Iris pigment epithelial cell (primary cell): ENCODE results near the gene EIF3B.
"Not testable (repeated sequence)": the region's sequence is repeated elsewhere in the genome, so short reads cannot be mapped to it uniquely, and the experiment has no call there.

Source experiments
- DNase-seq: peaks from one replicate; pipeline ENCODE4 v3.0.0-alpha.2; 2011; ENCODE audit warnings: low read depth

Gene EIF3B

GRCh38 chr7:2403014-2403717, 48.5 kb downstream of the EIF3B start, which contains the start of gene CHST12:
Gene CHST12, plus strand, starts transcription at chr7:2403611. Its CDS starts 29,029 bp downstream, at chr7:2432640.
- DNase-seq, result peak; percentile 91

- no peak for DNase-seq
Measured at GRCh38 chr7:2403718-2404648, 49.4 kb downstream of the EIF3B start.

GRCh38 chr7:2404714-2405119, 50.1 kb downstream of the EIF3B start:
- DNase-seq, result no peak

GRCh38 chr7:2405201-2405600, 50.6 kb downstream of the EIF3B start:
- no peak for DNase-seq

- no peak for DNase-seq
Measured at GRCh38 chr7:2405601-2406345, 51.1 kb downstream of the EIF3B start.

- no peak for DNase-seq
Measured at GRCh38 chr7:2409745-2410414, 55.3 kb downstream of the EIF3B start.

GRCh38 chr7:2411049-2411448, 56.4 kb downstream of the EIF3B start:
- no peak for DNase-seq

- DNase-seq, result peak; percentile 43
Measured at GRCh38 chr7:2411815-2412586, 57.4 kb downstream of the EIF3B start.

GRCh38 chr7:2412587-2413201, 58.1 kb downstream of the EIF3B start:
- DNase-seq, result peak; percentile 39

GRCh38 chr7:2416063-2416462, 61.4 kb downstream of the EIF3B start:
- no peak for DNase-seq

- no peak for DNase-seq
Measured at GRCh38 chr7:2416650-2417049, 62.0 kb downstream of the EIF3B start.

- DNase-seq, result not testable (repeated sequence)
Measured at GRCh38 chr7:2417178-2417577, 62.6 kb downstream of the EIF3B start.

GRCh38 chr7:2417981-2418481, 63.4 kb downstream of the EIF3B start:
- no peak for DNase-seq

GRCh38 chr7:2420216-2420933, 65.7 kb downstream of the EIF3B start:
- no peak for DNase-seq

- DNase-seq, result no peak
Measured at GRCh38 chr7:2421943-2422310, 67.3 kb downstream of the EIF3B start.

- DNase-seq, result no peak
Measured at GRCh38 chr7:2425749-2426148, 71.1 kb downstream of the EIF3B start.
